H1 (cell line): Measurements from ENCODE around the gene PLB1. TPM values are rescaled to one million over a fixed set of nuclear protein-coding genes. Genes with fewer than 3 reads are reported as not detected.

Source experiments
- CTCF ChIA-PET: fragments of 300-600 bp; sonication (Branson Sonifier 250); formaldehyde crosslinking; loops from one replicate; lab custom pipeline; 2021; ENCODE audit not compliant: partially characterized antibody; lab: Charles Lee
- POLR2A ChIA-PET: fragments of 300-600 bp; sonication (Branson Sonifier 250); formaldehyde crosslinking; loops from one replicate; lab custom pipeline; 2021; ENCODE audit warnings: inconsistent platforms; ENCODE audit not compliant: partially characterized antibody; lab: Charles Lee
- DNase-seq, 2 experiments: peaks; one replicate each; pipeline versions ENCODE4 v3.0.0 to v3.0.0-alpha.2; 2010 to 2022; ENCODE audit warnings: low spot score in 2 of 2, low read depth in 1 of 2, mixed read lengths in 1 of 2
- FAIRE-seq: peaks from 2 replicates; lab custom pipeline; 2011; peaks lifted over from hg19 to GRCh38; lab: Jason Lieb, UNC
- H2AFZ ChIP-seq: 2 replicates; pipeline ENCODE4 v1.8.1; 2012; ENCODE audit warnings: low read length, inconsistent platforms
- H2AK5ac ChIP-seq: 2 replicates; pipeline ENCODE4 v1.6.1; 2013; ENCODE audit warnings: low read depth, low read length
- H2BK120ac ChIP-seq: replicated peaks from 2 replicates; pipeline ENCODE3; 2013; ENCODE audit warnings: low read depth, low read length, inconsistent platforms
- H2BK12ac ChIP-seq: 2 replicates; pipeline ENCODE4 v1.6.1; 2013; ENCODE audit warnings: low read depth, low read length
- H2BK15ac ChIP-seq: 2 replicates; pipeline ENCODE4 v1.6.1; 2013; ENCODE audit warnings: low read length
- H2BK20ac ChIP-seq: 2 replicates; pipeline ENCODE4 v1.6.1; 2013; ENCODE audit warnings: low read length
- H2BK5ac ChIP-seq: 2 replicates; pipeline ENCODE4 v1.6.1; 2013; ENCODE audit warnings: low read depth, low read length
- H3K14ac ChIP-seq: 2 replicates; pipeline ENCODE4 v1.6.1; 2013; ENCODE audit warnings: inconsistent platforms; ENCODE audit not compliant: insufficient read length
- H3K18ac ChIP-seq: 2 replicates; pipeline ENCODE4 v1.6.1; 2013; ENCODE audit warnings: low read length; ENCODE audit errors: extremely low read depth
- H3K23ac ChIP-seq: 2 replicates; pipeline ENCODE4 v1.6.1; 2013; ENCODE audit warnings: inconsistent platforms; ENCODE audit not compliant: insufficient read length
- H3K23me2 ChIP-seq: 2 replicates; pipeline ENCODE4 v1.6.1; 2013; ENCODE audit warnings: low read depth, low read length
- H3K27ac ChIP-seq: 2 replicates; pipeline ENCODE4 v1.6.1; 2011; ENCODE audit warnings: low read depth, low read length, inconsistent platforms
- H3K27me3 ChIP-seq, 4 experiments: replicated peaks in 1 of 4; 1 replicate in 1 of 4; 2 replicates in 3 of 4; pipeline versions ENCODE4 v1.6.1 to v1.8.1; 2011 to 2013; ENCODE audit warnings: low read length in 3 of 4, mild to moderate bottlenecking in 3 of 4, inconsistent platforms in 2 of 4, mixed read lengths in 2 of 4, moderate library complexity in 1 of 4; ENCODE audit not compliant: control insufficient read depth in 3 of 4, insufficient read depth in 3 of 4; ENCODE audit errors: extremely low read depth in 1 of 4
- H3K36me3 ChIP-seq, 4 experiments: 2 replicates each; pipeline versions ENCODE4 v1.6.1 to v1.8.1; 2011 to 2013; ENCODE audit warnings: mild to moderate bottlenecking in 4 of 4, low read length in 3 of 4, moderate library complexity in 2 of 4, control low read depth in 1 of 4, inconsistent platforms in 1 of 4; ENCODE audit not compliant: insufficient read depth in 4 of 4, control insufficient read depth in 2 of 4
- H3K4ac ChIP-seq: replicated peaks from 2 replicates; pipeline ENCODE3; 2013; ENCODE audit warnings: low read length, low read depth, mixed read lengths, inconsistent platforms; ENCODE audit not compliant: insufficient read length
- H3K4me1 ChIP-seq, 4 experiments: replicated peaks in 1 of 4; 1 replicate in 1 of 4; 2 replicates in 3 of 4; pipeline versions ENCODE4 v1.6.1 to v1.8.1; 2011 to 2013; ENCODE audit warnings: low read length in 3 of 4, inconsistent platforms in 2 of 4, mixed read lengths in 1 of 4; ENCODE audit not compliant: insufficient read depth in 4 of 4, control insufficient read depth in 3 of 4
- H3K4me2 ChIP-seq, 2 experiments: 2 replicates each; pipeline versions ENCODE4 v1.6.1 to v1.8.1; 2011 to 2013; ENCODE audit warnings: low read depth in 2 of 2, low read length in 2 of 2, control low read depth in 1 of 2, inconsistent platforms in 1 of 2, mild to moderate bottlenecking in 1 of 2; ENCODE audit not compliant: insufficient read depth in 1 of 2
- H3K4me3 ChIP-seq, 4 experiments: fragments of 200-600, 300-600 bp in 1 of 4; sonication (generic), shearing (Covaris generic), sonication (Bioruptor Twin) in 1 of 4; 2 replicates each; pipeline versions ENCODE4 v1.5.1 to v1.8.1; 2011 to 2016; ENCODE audit warnings: low read length in 4 of 4, low read depth in 3 of 4, control low read depth in 2 of 4, inconsistent platforms in 2 of 4, mild to moderate bottlenecking in 2 of 4, mixed read lengths in 1 of 4, moderate library complexity in 1 of 4; ENCODE audit not compliant: insufficient read depth in 2 of 4; ENCODE audit errors: extremely low read depth in 1 of 4
- H3K56ac ChIP-seq: replicated peaks from 2 replicates; pipeline ENCODE3; 2013; ENCODE audit warnings: low read depth, mild to moderate bottlenecking, mixed read lengths, low read length, inconsistent platforms; ENCODE audit not compliant: insufficient read length
- H3K79me1 ChIP-seq: 2 replicates; pipeline ENCODE4 v1.6.1; 2013; ENCODE audit warnings: low read depth, low read length, control low read depth
- H3K79me2 ChIP-seq, 2 experiments: 2 replicates each; pipeline versions ENCODE4 v1.6.1 to v1.8.1; 2012 to 2013; ENCODE audit warnings: low read length in 2 of 2, mild to moderate bottlenecking in 2 of 2, inconsistent platforms in 1 of 2; ENCODE audit not compliant: insufficient read depth in 2 of 2, control insufficient read depth in 1 of 2
- H3K9ac ChIP-seq, 4 experiments: replicated peaks in 1 of 4; 1 replicate in 1 of 4; 2 replicates in 3 of 4; pipeline versions ENCODE4 v1.6.1 to v1.8.1; 2011 to 2013; ENCODE audit warnings: low read depth in 3 of 4, low read length in 3 of 4, control low read depth in 2 of 4, mild to moderate bottlenecking in 2 of 4, moderate library complexity in 2 of 4, inconsistent platforms in 1 of 4; ENCODE audit errors: extremely low read depth in 1 of 4
- H3K9me3 ChIP-seq, 2 experiments: 2 replicates each; pipeline versions ENCODE4 v1.6.1 to v1.8.1; 2012 to 2013; ENCODE audit warnings: mild to moderate bottlenecking in 2 of 2, moderate library complexity in 2 of 2, control low read depth in 1 of 2, inconsistent platforms in 1 of 2, low read depth in 1 of 2, low read length in 1 of 2, mixed read lengths in 1 of 2; ENCODE audit not compliant: insufficient read depth in 2 of 2
- H4K20me1 ChIP-seq, 2 experiments: replicated peaks in 1 of 2; 2 replicates each; pipeline versions ENCODE3 to v1.8.1; 2011 to 2013; ENCODE audit warnings: inconsistent platforms in 2 of 2, low read length in 2 of 2, mild to moderate bottlenecking in 1 of 2; ENCODE audit not compliant: insufficient read depth in 2 of 2, control insufficient read depth in 1 of 2
- H4K5ac ChIP-seq: 2 replicates; pipeline ENCODE4 v1.6.1; 2013; ENCODE audit warnings: low read length, low read depth, mixed read lengths, inconsistent platforms; ENCODE audit not compliant: insufficient read length
- H4K8ac ChIP-seq: 2 replicates; pipeline ENCODE4 v1.8.0; 2013; ENCODE audit warnings: mild to moderate bottlenecking, moderate library complexity, low read length, inconsistent platforms; ENCODE audit not compliant: insufficient read depth; ENCODE audit errors: extremely low read depth
- H4K91ac ChIP-seq: replicated peaks from 2 replicates; pipeline ENCODE3; 2013; ENCODE audit warnings: low read length, mixed read lengths, inconsistent platforms; ENCODE audit not compliant: insufficient read length
- EZH2 ChIP-seq: fragments of 200-600 bp; sonication (generic); IDR thresholded peaks from 2 replicates; pipeline ENCODE4 v1.7.1; 2012; ENCODE audit warnings: low read depth, mild to moderate bottlenecking, moderate library complexity, low read length, inconsistent platforms; ENCODE audit not compliant: severe bottlenecking
- GABPA ChIP-seq: IDR thresholded peaks from 2 replicates; pipeline ENCODE4 v1.6.1; 2011; ENCODE audit warnings: mild to moderate bottlenecking, low read length, moderate library complexity, borderline replicate concordance; ENCODE audit not compliant: insufficient read depth
- GTF2F1 ChIP-seq: IDR thresholded peaks from 2 replicates; pipeline ENCODE4 v1.6.1; 2012; ENCODE audit warnings: low read depth, low read length, improper control_type of control experiment, borderline replicate concordance
- KDM1A ChIP-seq: fragments of 200-600, 300-600 bp; sonication (generic); IDR thresholded peaks from 2 replicates; pipeline ENCODE4 v1.7.1; 2016; ENCODE audit warnings: mild to moderate bottlenecking, low read length, borderline replicate concordance
- MAFK ChIP-seq: IDR thresholded peaks from 2 replicates; pipeline ENCODE4 v1.6.1; 2012; ENCODE audit warnings: low read depth, mild to moderate bottlenecking, improper control_type of control experiment, low read length
- MAX ChIP-seq: IDR thresholded peaks from 2 replicates; pipeline ENCODE4 v1.6.1; 2012; ENCODE audit warnings: inconsistent platforms
- NANOG ChIP-seq: IDR thresholded peaks from 2 replicates; pipeline ENCODE4 v1.6.1; 2011; ENCODE audit warnings: low read length, low read depth, mild to moderate bottlenecking, inconsistent platforms; ENCODE audit not compliant: insufficient read depth, poor library complexity, severe bottlenecking
- RAD21 ChIP-seq, 2 experiments: IDR thresholded peaks in 1 of 2; conservative IDR thresholded peaks in 1 of 2; 2 replicates each; pipeline ENCODE4 v1.6.1; 2011; ENCODE audit warnings: low read depth in 2 of 2, low read length in 2 of 2, improper control_type of control experiment in 1 of 2, inconsistent platforms in 1 of 2, mild to moderate bottlenecking in 1 of 2, moderate library complexity in 1 of 2
- RBBP5 ChIP-seq: IDR thresholded peaks from 2 replicates; pipeline ENCODE4 v1.7.1; 2012; ENCODE audit warnings: low read depth, mild to moderate bottlenecking, inconsistent platforms, low read length, moderate library complexity, borderline replicate concordance
- SIX5 ChIP-seq: IDR thresholded peaks from 2 replicates; pipeline ENCODE4 v1.6.1; 2011; ENCODE audit warnings: mild to moderate bottlenecking, low read depth, low read length
- YY1 ChIP-seq: IDR thresholded peaks from 2 replicates; pipeline ENCODE4 v1.6.1; 2011; ENCODE audit warnings: low read depth, mild to moderate bottlenecking, low read length
- WGBS, 2 experiments: shearing (Covaris generic) in 1 of 2; methylation state at CpG; one replicate each; pipeline versions ENCODE4 v1.1.6 to v1.1.7; 2013 to 2015; ENCODE audit warnings: low lambda C conversion rate in 2 of 2, mixed read lengths in 2 of 2, inconsistent platforms in 1 of 2, low coverage in 1 of 2, missing lambda C conversion rate in 1 of 2; ENCODE audit not compliant: insufficient replicate concordance in 2 of 2, insufficient coverage in 1 of 2, insufficient read length in 1 of 2; ENCODE audit errors: extremely low coverage in 1 of 2, missing lambda C conversion rate in 1 of 2; 5-methylcytosine and 5-hydroxymethylcytosine counted together
- polyA plus RNA-seq, 7 experiments: library from polyadenylated mRNA; depleted of rRNA in 3 of 7; stranded (reverse) in 5 of 7; unstranded in 2 of 7; fragments of >200 nt in 5 of 7; fragments of 200-250 nt in 2 of 7; gene quantifications; 1 replicate in 5 of 7; 2 replicates in 1 of 7; 4 replicates in 1 of 7; pipeline versions ENCODE4 v1.2.1 to v1.2.3, GENCODE V29; 2011 to 2013; ENCODE audit warnings: missing spikeins in 2 of 7, mixed read lengths in 2 of 7
- total RNA-seq: library from RNA; stranded (reverse); fragmentation: NEBNext Ultra II Directional; extraction: Animal tissue kit (Norgen Biotek cat#: 25700); gene quantifications from 2 replicates; pipeline ENCODE4 v1.2.1, GENCODE V29; 2021
- TF ChIP-seq, protein P1 (sequence below): IDR thresholded peaks from 2 replicates; pipeline ENCODE4 v1.6.1; 2012; ENCODE audit warnings: low read length, inconsistent platforms

PLB1 gene
- total and polyA plus RNA-seq, 2 of the 8 experiments (the other 6 are each of a cell fraction or from before 2014, with no cell fraction given): 0.20 to 0.36 TPM

DNA sequence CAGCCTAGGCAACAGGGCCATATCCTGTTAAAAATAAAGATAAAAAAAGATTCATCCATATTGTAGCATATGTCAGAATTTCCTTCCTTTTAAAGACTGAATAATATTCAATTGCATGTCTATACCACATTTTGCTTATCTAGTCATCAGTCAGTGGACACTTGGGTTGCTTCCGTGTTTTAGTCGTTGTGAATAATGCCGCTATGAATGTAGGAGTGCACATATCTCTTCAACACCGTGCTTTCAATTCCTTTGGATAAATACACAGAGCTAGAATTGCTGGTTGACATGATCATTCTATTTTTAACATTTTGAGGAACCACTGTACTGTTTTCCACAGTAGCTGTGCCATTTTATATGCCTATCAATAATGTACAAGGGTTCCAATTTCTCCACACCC lies 14.0 kb upstream of the PLB1 start:
- H3K23me2 ChIP-seq: no peaks in the 10 kb centered on the region
- no peak for FAIRE-seq
- ChIA-PET CTCF (interaction anchor here (1.1 kb wide), 1 partner anchor 12 kb away, joined by 3 read pairs; no protein-coding TSS in a partner anchor), POLR2A (no interaction called here)
- H4K8ac ChIP-seq: no peak overlapping the region
- no peak overlapping the region for H2AFZ ChIP-seq
- no peak overlapping the region for H3K4me3 ChIP-seq
- no peak overlapping the region for H3K4ac ChIP-seq
- no peak overlapping the region for H3K56ac ChIP-seq
- H3K79me2 ChIP-seq: no peaks in the 10 kb centered on the region
- H2BK15ac ChIP-seq: no peak overlapping the region
- no peak overlapping the region for H3K18ac ChIP-seq
- H3K27me3 ChIP-seq: no peaks in the 10 kb centered on the region
- H3K23ac ChIP-seq: no peak overlapping the region
- no peaks in the 10 kb centered on the region for H3K36me3 ChIP-seq
- 68% methylated on average over 4 of the region's 4 CpGs; no CpG with 5 or more reads in 1 of the 2 experiments for WGBS, 2 experiments
- no peaks in the 10 kb centered on the region for H3K9me3 ChIP-seq
- H2BK20ac ChIP-seq: no peak overlapping the region
- no peak for DNase-seq
- H2BK12ac ChIP-seq: no peak overlapping the region
- H4K20me1 ChIP-seq: no peaks in the 10 kb centered on the region
- H2BK120ac ChIP-seq: no peak overlapping the region
- H3K27ac ChIP-seq: no peak overlapping the region
- no peak overlapping the region for H4K5ac ChIP-seq
- H3K14ac ChIP-seq: no peak overlapping the region
- H3K9ac ChIP-seq: no peak overlapping the region
- no peak overlapping the region for H3K4me2 ChIP-seq
- no peaks in the 10 kb centered on the region for H3K4me1 ChIP-seq
- H2BK5ac ChIP-seq: no peak overlapping the region
- no peak overlapping the region for H2AK5ac ChIP-seq
- no peak overlapping the region for H4K91ac ChIP-seq
- no peaks in the 10 kb centered on the region for H3K79me1 ChIP-seq
- TF ChIP-seq RBBP5 (no peak), GABPA (no peak), GTF2F1 (no peak), YY1 (no peak), MAFK (no peak), EZH2 (no peak), RAD21 (IDR thresholded peaks at IDR 0.05 in 1 of 2, conservative IDR thresholded peaks at IDR 0.05 in 1 of 2; ENCODE audit: low read depth in 2 of 2, low read length in 2 of 2) (no peak), NANOG (no peak), MAX (no peak), KDM1A (no peak), SIX5 (no peak)
- TF ChIP-seq, protein P1, sequence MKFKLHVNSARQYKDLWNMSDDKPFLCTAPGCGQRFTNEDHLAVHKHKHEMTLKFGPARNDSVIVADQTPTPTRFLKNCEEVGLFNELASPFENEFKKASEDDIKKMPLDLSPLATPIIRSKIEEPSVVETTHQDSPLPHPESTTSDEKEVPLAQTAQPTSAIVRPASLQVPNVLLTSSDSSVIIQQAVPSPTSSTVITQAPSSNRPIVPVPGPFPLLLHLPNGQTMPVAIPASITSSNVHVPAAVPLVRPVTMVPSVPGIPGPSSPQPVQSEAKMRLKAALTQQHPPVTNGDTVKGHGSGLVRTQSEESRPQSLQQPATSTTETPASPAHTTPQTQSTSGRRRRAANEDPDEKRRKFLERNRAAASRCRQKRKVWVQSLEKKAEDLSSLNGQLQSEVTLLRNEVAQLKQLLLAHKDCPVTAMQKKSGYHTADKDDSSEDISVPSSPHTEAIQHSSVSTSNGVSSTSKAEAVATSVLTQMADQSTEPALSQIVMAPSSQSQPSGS: no peak
